Suppressor macrophage (primary cell): ENCODE data around the gene ASIC4.
A peak's percentile ranks its signal among the peaks of the same experiment; 100 is the strongest.

Experiments used
- DNase-seq, 4 experiments: peaks; one replicate each; pipeline ENCODE4 v3.0.0-alpha.2; 2020 to 2022

The ASIC4 gene

GRCh38 chr2:219498280-219499057 lies 15.8 kb upstream of the ASIC4 start, which contains the start of gene GMPPA:
Gene GMPPA (plus strand): TSS chr2:219498891. CDS start chr2:219499976, 1,085 bp downstream.
- peak; percentile 96 to 99 (median 98) for DNase-seq

GRCh38 chr2:219499058-219499307 lies 15.3 kb upstream of the ASIC4 start:
- no peak for DNase-seq

GRCh38 chr2:219499555-219499954 lies 14.7 kb upstream of the ASIC4 start:
- DNase-seq, result no peak

DNA sequence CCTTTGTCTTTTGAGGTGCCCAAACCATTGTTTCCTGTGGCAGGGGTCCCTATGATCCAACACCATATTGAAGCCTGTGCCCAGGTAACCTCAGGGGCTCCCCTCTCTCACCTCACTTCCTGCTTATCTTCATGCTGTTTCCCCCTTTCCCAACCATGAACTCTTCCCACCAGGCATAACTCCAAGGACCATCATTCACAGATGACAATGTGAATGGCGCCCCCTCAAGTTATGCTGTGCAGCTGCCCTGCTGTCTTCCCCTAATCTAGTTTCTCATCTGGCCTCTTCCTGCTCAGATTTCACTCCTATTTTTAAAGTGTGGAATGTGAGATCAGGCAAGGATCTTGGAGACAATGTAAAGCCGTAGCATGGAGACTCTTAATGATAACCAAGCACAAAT lies 14.1 kb upstream of the ASIC4 start:
- DNase-seq, result no peak

DNA sequence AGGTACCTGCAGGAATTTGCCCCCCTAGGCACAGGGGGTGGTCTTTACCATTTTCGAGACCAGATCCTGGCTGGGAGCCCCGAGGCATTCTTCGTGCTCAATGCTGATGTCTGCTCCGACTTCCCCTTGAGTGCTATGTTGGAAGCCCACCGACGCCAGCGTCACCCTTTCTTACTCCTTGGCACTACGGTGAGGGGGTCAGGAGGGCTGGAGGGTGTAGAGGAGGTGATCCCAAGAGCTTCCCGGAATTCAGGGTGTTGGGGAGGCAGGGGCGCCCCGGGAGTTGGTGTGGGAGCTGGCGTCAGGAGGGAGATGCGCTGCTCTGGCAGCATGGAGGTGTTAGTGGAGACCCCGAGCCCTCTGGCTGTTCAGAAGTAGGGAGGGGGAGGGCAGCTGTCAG lies 12.4 kb upstream of the ASIC4 start:
- DNase-seq, result no peak

DNA sequence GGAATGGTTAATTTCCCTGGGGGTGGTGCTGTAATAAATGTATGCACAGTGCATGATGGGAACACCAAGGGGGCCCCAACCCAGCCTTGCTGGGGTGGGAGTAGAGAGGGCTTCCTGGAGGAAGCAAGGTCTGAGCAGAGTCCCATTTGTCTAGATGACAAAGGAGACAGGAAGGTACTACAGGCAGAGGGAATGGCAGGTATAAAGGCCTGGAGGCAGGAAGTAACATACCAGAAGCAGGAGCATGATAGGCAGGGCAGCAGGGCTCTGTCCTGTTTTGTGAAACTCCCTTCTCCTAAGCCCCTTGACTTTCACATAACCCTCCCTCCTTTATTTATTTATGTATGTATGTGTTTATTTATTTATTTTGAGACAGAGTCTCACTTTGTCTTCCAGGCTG lies 11.7 kb upstream of the ASIC4 start:
- no peak for DNase-seq

DNA sequence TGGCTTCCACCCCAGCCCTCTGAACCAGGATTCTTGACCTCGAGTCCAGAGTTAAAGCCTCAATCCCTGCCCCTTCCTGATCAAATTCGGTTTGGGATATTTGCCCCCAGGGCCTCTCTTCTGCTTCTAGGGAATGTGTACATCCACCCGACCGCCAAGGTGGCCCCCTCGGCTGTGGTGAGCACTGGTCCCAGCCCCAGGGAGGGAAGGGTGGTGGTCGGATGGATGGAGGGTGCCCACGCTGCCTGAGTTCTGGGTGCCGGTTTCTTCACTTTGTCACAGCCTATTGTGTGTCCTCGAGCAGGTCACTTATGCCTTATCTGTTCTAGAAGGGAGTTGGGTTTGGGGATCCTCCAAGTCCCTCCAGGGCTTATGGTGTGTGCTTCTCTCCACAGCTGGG lies 8.7 kb upstream of the ASIC4 start:
- no peak for DNase-seq

- DNase-seq, result no peak
These were observed 8.0 kb upstream of the ASIC4 start for GRCh38 chr2:219506153-219506801.

DNA sequence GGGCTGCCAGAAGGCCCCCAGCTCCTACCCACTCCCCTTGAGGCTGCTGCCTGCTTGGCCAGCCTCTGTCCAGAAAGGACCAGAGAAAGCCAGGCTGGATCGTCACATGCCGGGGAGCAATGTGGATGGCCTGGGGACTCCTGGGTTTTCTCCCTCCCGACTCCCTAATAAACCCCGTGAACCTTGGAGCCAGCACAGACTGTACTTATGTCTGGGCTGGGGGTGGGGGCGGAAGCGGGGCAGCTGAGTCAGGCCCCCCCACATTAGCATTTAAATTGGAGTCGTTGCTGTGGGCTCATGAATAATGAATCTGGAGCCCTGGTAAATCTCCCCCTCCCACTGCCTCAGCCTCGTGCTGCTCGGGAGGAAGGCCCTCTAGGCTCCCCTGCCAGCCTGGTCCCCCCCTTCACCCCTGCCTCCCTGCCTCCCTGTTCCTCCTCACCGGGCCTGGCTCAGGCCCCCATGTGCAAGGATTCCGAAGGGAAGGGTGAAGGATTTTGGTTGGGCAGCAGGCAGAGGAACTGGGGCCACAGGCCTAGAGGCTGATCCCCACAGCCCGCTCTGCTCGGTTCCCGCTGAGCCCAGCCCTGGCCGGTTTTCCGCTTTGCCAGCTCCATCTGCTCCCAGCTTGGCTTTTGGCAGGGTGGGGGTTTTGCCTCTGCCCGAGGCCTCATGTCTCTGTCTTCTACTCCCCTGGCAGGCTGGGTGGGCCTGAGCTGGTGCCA lies 7.3 kb upstream of the ASIC4 start:
- no peak for DNase-seq

DNA sequence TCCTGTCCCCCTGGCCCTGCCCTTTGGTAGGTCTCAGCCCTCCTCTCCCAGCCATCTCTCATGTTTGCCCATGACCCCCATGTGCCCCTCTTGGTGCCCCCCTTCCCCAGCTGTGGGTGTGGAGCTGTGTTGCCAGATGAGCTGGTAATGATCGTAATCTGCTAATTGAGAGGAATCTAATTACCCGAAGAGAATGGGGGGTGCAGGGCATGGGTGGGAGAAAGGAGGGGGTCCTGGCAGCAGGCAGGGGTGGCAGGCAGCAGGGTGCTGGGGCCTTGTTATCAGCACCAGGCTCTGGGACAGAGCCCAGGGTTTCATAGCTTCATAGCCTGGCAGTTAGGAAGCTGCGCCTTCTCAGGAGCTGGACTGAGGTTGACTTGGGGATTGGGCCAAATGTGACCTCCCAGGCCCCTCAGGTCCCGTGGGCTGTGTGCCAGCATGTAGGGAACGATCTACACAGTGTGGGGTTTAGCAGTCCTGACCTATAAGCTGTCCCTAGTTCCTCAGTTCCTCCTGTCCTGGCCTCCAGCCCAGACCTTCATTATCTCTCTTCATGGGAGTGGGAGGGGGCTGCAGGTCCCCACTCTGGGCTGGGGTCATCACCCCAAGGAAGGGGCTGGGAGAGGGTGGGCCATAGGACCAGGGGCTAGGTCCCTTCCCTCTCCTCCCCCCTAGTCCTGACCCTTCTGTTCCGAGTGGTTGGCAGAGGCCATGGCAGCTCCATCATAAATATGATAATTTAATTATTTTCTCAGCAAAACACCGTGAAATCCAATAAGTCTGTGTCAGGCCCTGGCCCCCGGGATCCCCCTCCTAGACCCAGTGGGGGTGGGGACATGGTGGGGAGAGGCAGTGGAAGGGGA lies 6.5 kb upstream of the ASIC4 start:
- no peak for DNase-seq

GRCh38 chr2:219508444-219508734 lies 5.9 kb upstream of the ASIC4 start:
- no peak for DNase-seq

GRCh38 chr2:219508971-219509779 lies 5.1 kb upstream of the ASIC4 start:
- DNase-seq, result peak in 1 of 4 experiments; percentile 17

- peak; percentile 52 to 75 (median 60) for DNase-seq
These were observed 4.3 kb upstream of the ASIC4 start for GRCh38 chr2:219509780-219510511.

- no peak for DNase-seq
These were observed 3.7 kb upstream of the ASIC4 start for GRCh38 chr2:219510512-219511135.

GRCh38 chr2:219511547-219512325 lies 2.5 kb upstream of the ASIC4 start:
- DNase-seq, result no peak

DNA sequence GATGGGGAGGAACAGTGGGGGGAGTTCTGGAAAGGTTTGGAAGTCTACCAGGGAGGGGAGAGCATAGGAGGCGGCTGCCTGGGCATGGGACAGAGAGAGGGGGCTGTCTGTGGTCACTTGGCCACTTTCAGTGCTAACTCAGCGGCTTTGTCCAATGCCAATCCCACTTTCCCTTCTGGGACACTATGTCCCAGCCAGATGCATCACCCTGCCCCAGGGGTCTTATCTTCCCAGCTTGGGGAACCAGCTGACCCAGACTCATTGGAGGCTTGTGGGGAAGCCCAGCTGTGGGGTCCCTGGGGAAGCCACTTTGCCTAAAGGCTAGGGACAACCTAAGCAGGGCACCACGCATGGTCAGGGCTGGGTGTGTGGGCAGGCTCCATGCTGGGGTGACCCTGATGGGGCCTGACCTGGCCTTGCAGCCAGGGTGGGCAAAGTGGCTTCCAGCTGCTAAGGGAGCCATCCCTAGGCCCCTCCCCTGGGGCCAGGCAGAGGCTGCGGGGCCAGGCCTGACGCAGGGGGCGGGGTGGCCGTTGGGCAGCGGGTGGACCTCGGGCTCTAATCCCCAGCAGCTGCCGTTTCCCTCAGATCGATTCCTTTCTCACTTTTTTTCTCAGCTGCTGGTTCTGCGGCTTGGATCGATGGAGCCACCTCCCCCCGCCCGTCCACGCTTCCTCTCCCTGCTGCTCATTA lies 1.6 kb upstream of the ASIC4 start:
- no peak for DNase-seq

DNA sequence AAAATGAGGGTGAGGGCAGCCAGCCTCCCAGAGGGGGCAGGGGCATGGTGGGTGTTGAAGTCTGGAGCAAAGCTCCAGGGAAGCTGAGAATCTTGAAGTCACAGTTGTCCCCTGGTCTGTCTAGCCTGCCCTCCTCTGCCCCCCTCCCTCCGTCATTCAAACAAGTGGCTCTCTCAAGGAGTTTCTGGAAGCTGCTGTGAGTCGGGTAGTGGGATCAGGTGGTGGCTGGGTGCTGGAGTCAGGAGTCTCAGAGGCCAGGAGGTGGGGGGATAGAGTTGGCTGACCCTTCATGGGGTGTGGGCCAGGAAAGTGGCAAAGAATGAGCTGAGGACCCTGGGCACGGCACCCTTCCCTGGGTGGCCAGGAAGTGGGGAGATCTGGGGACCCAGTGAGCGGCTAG lies 495 bp upstream of the ASIC4 start:
- no peak for DNase-seq

DNA sequence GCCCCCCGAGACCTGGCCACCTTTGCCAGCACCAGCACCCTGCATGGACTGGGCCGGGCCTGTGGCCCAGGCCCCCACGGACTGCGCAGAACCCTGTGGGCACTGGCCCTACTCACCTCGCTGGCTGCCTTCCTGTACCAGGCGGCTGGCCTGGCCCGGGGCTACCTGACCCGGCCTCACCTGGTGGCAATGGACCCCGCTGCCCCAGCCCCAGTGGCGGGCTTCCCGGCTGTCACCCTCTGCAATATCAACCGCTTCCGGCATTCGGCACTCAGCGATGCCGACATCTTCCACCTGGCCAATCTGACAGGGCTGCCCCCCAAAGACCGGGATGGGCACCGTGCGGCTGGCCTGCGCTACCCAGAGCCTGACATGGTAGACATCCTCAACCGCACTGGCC lies 554 bp downstream of the ASIC4 start:
- DNase-seq, result no peak

- no peak for DNase-seq
These were observed 1.8 kb downstream of the ASIC4 start for GRCh38 chr2:219515874-219516629.
